HG03060 (cell line): Measurements from ENCODE around the gene KCNK13.
"Not testable (repeated sequence)": the region's sequence is repeated elsewhere in the genome, so short reads cannot be mapped to it uniquely, and the experiment has no call there.

ENCODE experiments used
- ATAC-seq: cut with Tn5 transposase; IDR thresholded peaks from one replicate; pipeline ENCODE4 v1.9.1; 2021; ENCODE audit warnings: low read depth, moderate number of reproducible peaks; ENCODE audit not compliant: unreplicated experiment

KCNK13 gene

GRCh38 chr14:90184571-90185266, 122.9 kb downstream of the KCNK13 start:
- ATAC-seq: no peak

- no peak for ATAC-seq
These were observed 126.8 kb downstream of the KCNK13 start for GRCh38 chr14:90188588-90188987.

- no peak for ATAC-seq
These were observed 129.4 kb downstream of the KCNK13 start for GRCh38 chr14:90191154-90191553.

- no peak for ATAC-seq
These were observed 129.8 kb downstream of the KCNK13 start for GRCh38 chr14:90191585-90191984.

- no peak for ATAC-seq
These were observed 132.1 kb downstream of the KCNK13 start for GRCh38 chr14:90193925-90194324.

- no peak for ATAC-seq
These were observed 132.9 kb downstream of the KCNK13 start for GRCh38 chr14:90194706-90195105.

- no peak for ATAC-seq
These were observed 136.8 kb downstream of the KCNK13 start for GRCh38 chr14:90198541-90199060.

- ATAC-seq: not testable (repeated sequence)
These were observed 138.8 kb downstream of the KCNK13 start for GRCh38 chr14:90200546-90200945.

GRCh38 chr14:90201344-90201743, 139.6 kb downstream of the KCNK13 start:
- ATAC-seq: no peak

- ATAC-seq: no peak
These were observed 142.7 kb downstream of the KCNK13 start for GRCh38 chr14:90204516-90204915.

GRCh38 chr14:90213099-90213748, 151.4 kb downstream of the KCNK13 start:
- ATAC-seq: no peak

- ATAC-seq: no peak
These were observed 166.7 kb downstream of the KCNK13 start for GRCh38 chr14:90228478-90228877.

GRCh38 chr14:90229942-90230341, 168.1 kb downstream of the KCNK13 start:
- not testable (repeated sequence) for ATAC-seq
